Hematopoietic multipotent progenitor cell treated with erythropoietin and hydrocortisone succinate and interleukin-3 and kit ligand, for 4 days (in vitro differentiated cells): Measurements from ENCODE around the gene CENPVL3.
"Not testable (repeated sequence)": the region's sequence is repeated elsewhere in the genome, so short reads cannot be mapped to it uniquely, and the experiment has no call there.

Experiments
- DNase-seq: peaks from one replicate; pipeline ENCODE4 v3.0.0-alpha.2; 2015

The CENPVL3 gene

GRCh38 chrX:51618241-51619155 is at the start of gene CENPVL3:
CENPVL3 (minus strand) TSS chrX:51618912; CDS start chrX:51618873, 39 bp downstream.
- DNase-seq, result peak; percentile 39

DNA sequence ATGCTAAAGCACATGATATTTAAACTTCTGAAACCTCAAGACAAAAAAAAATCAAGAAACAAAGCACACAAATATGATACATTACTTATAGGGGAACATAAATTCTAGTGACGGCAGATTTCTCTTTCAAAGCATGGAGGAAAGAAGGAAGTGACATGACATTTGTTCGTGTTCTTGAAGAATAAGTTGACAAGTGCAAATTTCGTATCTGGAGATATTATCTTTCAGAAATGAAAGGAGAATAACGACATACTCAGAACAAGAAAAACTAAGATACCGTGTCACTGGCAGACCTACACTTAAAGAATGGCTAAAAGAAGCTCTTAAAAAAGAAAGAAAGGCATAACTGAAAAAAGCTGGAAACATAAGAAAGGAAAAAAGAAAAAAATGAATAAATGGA is 47.3 kb upstream of the CENPVL3 start:
- DNase-seq, result peak; percentile 13

DNA sequence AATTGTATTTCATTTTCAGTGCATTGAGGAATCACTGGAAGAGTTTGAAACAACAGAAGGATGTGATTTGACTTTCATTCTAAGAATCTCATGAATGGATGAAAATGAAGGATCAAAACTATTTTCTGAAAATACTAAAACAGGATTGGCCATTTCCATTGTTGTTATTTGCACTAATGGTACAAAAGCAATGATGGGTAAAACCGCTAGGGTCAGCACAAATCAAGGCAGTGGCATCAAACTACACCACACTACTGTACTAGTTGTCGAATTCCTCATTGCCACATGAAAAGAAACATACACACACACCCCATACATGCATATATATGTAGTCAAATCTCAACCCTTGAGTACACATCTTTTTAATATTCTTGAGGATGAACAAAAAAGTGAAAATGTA is 24.7 kb upstream of the CENPVL3 start:
- DNase-seq, result no peak

DNA sequence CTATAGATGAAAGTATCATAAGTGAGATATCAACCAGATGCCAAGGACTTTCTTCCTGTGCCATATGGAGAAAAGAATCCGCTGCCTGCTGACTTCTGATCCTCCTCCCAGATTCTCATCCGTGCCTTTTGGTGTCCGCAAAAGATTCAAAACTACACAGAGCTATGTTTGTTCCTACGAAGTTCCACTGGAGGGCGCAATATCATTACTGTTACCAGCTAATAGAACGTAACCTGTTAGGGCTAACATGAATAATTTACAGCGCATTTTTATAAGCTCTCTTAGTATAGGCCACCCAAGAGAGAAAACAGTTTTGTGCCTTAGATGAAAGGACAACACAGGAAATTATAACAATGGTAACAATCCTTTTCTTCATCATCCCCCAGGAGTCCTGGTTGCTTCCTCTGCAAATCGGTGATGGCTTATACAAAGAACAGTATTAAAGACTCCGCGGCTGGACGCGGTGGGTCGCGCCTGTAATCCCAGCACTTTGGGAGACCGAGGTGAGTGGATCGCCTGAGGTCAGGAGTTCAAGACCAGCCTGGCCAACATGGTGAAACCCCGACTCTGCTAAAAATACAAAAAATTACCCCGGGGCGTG is 22.8 kb upstream of the CENPVL3 start:
- peak; percentile 62 for DNase-seq

DNA sequence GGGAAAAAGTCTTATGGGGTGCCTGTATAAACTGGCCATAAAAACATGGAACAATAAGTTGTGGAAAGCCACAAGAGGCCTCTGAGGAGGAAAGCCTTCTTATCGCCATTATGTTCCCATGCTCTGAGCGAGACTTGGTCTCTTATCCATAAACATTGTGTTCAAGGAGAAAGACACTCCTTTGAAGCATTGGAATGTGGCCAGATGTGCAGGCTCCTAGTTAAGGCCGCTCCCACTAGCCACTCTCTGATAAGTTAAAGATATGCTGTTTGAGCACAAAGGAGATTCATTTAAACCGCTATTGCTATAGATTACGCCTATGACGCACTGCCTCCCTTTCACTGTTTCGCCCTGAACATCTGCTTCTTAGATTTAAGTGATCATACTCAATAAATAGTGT is 17.8 kb upstream of the CENPVL3 start:
- DNase-seq, result not testable (repeated sequence)

DNA sequence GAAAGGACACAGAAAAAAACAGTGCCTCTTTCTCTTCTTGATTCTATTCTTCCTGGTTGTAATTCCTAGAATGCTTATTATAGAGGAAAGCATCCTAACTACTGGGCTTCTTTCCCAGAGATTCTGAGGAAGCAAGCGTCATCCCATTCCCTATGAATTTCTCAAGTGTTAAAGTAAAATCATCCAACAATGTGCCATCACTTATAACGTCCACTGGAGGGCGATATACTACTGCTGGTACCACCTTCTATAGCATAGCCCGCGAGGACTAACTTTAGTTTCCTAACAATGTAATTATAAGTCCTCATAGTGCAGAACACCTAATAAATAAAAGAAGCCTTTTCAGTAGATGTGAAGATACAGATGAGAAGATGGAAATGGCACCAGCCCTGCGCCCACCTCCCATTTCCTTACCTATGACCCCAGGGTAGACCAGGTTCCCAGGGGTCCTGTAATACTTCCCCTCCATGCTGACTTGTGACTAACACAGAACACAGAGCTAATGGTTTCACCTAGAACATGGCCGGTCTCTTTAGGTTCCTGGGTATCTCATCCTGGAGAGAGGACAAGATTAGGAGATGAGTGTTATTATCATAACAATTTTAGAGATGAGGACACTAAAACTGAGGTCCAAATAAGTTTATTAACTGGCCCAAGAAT is 4.2 kb downstream of the CENPVL3 start:
- peak; percentile 68 for DNase-seq

GRCh38 chrX:51608766-51609165 is 9.9 kb downstream of the CENPVL3 start:
- no peak for DNase-seq

DNA sequence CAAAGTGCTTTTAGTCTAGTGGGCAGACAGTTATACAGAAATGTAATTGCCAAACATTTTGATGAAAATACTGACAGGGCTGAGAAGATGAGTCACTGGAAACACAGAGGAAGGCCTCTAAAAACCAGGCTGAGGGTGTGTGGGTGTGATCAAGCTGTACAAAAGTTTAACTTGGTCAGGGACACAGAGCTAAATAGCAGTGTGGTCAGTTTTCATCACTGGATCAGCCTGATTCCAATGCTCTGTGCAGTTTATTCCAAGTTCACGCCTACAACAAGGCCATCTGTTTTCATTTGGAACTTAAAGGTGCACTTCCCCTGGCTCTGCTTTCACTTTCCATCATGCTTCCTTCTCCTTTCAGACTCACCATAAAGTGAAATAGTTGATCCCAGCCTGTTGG is 10.6 kb downstream of the CENPVL3 start:
- no peak for DNase-seq

DNA sequence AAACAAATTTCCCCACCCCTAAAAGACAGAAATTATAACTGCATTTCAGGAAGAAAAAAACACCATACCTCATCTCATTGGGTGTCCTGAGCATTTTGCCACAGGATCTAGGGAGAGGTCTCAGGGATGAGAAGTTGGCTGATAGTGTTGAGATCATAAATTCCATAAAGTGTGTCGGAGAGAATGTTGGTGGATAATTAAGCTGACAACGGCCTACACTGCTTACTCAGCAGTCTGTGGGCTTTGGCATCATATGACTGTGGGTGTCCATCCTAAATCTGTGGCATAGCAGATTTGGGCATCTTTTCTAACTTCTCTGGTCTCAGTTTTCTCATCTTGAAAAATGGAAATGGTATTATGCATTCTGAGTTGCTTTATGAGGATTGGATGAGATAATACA is 12.3 kb downstream of the CENPVL3 start:
- DNase-seq, result no peak

GRCh38 chrX:51598899-51599298 is 19.8 kb downstream of the CENPVL3 start:
- DNase-seq, result peak; percentile 42

DNA sequence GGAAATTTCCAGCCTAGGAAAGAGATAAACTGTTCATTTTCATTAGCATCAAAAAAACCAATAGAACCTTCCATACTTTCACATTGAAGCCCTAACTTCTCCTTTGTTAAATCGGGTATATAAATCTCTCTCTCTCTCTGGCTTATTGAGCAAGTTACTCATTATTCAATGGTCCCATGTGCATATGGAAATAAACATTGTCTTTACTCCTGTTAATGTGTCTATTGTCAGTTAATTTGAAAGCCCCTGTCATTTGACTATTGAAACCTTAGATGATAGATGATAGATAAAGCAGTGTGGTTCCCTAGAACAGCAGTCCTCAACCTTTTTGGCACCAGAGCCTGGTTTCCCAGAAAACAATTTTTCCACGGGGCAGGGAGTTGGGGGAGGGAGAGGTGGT is 46.8 kb downstream of the CENPVL3 start:
- no peak for DNase-seq

GRCh38 chrX:51569561-51569960 is 49.2 kb downstream of the CENPVL3 start:
- DNase-seq, result no peak

DNA sequence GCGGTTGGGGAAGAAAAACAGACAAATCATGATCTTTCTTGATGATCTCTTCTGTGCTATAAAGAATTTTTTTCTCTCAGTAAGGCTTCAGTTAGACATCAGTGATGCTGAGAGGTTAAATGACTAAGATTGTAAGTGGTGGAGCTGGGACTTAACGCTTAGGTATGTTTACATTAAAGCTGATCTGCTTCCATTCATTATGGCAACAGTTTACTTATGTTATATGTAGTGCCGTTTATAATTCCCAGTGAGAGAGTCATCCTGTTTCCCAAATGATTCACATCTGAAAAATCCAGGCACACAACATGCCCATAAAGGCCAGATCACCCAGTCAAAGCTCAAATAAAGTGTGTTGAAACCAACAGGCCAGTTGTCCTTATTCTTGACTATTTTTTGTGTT is 50.1 kb downstream of the CENPVL3 start:
- no peak for DNase-seq
